ENCODE measurements around the gene PEMT. TPM values are rescaled to one million over a fixed set of nuclear protein-coding genes. Genes with fewer than 3 reads are reported as not detected.
"Not testable (repeated sequence)": the region's sequence is repeated elsewhere in the genome, so short reads cannot be mapped to it uniquely, and the experiment has no call there.

PEMT gene, protein sequence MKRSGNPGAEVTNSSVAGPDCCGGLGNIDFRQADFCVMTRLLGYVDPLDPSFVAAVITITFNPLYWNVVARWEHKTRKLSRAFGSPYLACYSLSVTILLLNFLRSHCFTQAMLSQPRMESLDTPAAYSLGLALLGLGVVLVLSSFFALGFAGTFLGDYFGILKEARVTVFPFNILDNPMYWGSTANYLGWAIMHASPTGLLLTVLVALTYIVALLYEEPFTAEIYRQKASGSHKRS
- 18.9 and 25.6 TPM in 2 replicates for total RNA-seq (2014; rRNA removed; shearing (Covaris generic); ENCODE audit: low replicate concordance)

DNA sequence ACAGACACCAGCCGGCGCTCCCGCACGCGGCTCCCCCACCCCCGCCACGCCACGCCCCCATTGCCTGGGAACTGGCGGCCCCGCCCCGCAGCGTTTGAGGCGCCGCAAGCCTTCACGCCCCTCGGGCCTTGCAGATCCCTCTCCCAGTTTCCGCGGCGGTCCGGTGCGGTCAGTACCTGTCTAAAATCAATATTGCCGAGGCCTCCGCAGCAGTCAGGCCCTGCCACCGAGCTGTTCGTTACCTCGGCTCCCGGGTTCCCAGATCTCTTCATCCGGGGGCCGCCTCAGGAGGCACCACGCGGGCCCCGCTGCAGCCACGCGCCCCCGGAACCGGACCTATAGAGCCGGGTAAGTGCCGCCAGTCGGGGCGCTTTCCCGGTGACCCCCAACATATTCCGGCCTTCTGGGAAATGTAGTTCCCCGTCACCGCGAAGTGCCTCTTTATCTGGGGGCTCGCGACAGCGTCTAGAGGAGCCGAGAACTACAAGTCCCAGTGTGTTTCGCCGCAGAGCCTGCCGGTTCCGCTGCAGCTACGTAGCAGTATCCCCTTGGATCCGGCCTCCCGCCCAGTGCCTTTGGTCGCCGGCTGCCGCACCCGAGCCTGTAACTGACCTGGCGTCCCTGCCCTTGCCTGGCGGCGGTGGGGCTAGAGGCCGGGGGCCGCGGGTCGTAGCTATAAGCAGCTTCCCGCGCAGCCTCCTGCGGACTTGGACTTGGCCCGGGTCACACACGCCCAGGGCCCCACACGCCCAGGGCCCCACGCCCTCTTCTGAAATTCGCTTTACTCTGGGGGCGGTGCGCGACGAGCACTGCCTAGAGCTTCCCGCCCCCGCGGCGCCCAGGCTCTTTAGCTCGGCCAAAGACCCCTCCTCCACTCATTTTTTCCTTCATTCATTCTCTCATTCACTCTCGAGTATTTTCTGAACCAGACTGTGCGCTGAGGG lies at the start of gene PEMT:
PEMT (minus strand) TSS at position 354 of the 944 bp plus-strand sequence; CDS start at position 272, 82 bp downstream.
- peak; percentile 96 for DNase-seq (ENCODE audit: low read depth)
- in situ Hi-C loops (cut with HindIII; ENCODE audit: low pct_unique_long_range_greater_than_20kb, low sequenced_read_pairs): no loop called here

DNA sequence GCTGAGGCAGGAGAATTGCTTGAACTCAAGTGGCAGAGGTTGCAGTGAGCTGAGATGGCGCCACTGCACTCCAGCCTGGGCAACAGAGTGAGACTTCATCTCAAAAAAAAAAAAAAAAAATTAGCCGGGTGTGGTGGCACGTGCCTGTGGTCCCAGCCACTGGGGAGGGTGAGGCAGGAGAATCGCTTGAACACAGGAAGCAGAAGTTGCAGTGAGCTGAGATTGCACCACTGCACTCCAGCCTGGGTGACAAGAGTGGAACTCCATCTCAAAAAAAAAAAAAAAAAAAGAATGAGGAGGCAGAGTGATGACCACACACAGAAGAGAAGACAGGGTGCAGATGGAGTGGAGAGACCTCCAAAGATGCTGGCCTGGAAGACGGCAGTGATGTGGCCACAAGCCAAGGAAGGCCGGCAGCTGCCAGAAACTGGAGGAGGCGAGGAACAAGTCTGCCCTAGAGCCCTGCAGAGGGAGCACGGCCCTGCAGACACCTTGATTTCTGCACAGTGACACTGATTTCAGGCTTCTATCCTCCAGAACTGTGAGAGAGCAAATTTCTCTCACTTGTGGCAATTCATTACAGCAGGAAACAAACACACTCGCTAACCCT lies 48.3 kb upstream of the PEMT start:
- in situ Hi-C loops (cut with HindIII; ENCODE audit: low pct_unique_long_range_greater_than_20kb, low sequenced_read_pairs); DNase-seq (ENCODE audit: low read depth): not testable (repeated sequence)

DNA sequence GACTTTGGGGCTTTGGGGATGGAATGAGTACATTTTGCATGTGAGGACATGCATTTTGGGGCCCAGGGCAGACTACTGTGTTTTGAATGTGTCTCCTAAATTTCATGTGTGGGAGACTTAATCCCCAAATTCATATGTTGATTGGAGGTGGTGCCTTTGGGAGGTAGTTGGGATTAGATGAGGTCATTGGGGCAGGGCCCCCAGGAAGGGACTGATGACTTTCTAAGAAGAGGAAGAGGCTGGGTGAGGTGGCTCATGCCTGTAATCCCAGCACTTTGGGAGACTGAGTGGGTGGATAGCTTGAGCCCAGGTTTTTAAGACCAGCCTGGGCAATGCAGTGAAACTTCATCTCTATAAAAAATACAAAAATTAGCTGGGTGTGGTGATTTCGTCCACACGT lies 47.0 kb upstream of the PEMT start:
- in situ Hi-C loops (cut with HindIII; ENCODE audit: low pct_unique_long_range_greater_than_20kb, low sequenced_read_pairs): no loop called here
- no peak for DNase-seq (ENCODE audit: low read depth)

GRCh38 chr17:17636272-17636885 lies 44.9 kb upstream of the PEMT start:
- in situ Hi-C loops (cut with HindIII; ENCODE audit: low pct_unique_long_range_greater_than_20kb, low sequenced_read_pairs): no loop called here
- DNase-seq (ENCODE audit: low read depth): no peak

DNA sequence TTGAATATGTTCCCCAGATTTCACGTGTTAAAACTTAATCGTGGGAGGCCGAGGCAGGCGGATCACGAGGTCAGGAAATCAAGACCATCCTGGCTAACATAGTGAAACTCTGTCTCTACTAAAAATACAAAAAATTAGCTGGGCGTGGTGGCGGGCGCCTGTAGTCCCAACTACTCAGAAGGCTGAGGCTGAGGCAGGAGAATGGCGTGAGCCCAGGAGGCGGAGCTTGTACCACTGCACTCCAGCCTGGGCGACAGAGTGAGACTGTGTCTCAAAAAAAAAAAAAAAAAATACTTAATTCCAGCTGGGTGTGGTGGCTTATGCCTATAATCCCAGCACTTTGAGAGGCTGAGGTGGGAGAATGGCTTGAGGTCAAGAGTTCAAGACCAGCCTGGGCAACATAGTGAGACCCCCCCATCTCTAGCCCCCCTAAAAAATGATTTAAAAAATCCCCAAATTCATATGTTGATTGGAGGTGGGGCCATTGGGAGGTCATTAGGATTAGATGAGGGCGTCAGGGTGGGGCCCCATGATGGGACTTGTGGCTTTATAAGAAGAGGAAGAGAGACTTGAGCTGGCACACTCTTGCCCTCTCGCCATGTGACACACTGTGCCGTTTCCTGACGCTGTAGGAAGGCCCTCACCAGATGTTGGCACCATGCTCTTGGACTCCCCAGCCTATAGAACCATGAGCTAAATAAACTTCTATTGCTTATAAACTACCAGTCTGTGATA lies 44.2 kb upstream of the PEMT start:
- in situ Hi-C loops (cut with HindIII; ENCODE audit: low pct_unique_long_range_greater_than_20kb, low sequenced_read_pairs); DNase-seq (ENCODE audit: low read depth): not testable (repeated sequence)

GRCh38 chr17:17635126-17635525 lies 43.6 kb upstream of the PEMT start:
- in situ Hi-C loops (cut with HindIII; ENCODE audit: low pct_unique_long_range_greater_than_20kb, low sequenced_read_pairs): no loop called here
- no peak for DNase-seq (ENCODE audit: low read depth)

DNA sequence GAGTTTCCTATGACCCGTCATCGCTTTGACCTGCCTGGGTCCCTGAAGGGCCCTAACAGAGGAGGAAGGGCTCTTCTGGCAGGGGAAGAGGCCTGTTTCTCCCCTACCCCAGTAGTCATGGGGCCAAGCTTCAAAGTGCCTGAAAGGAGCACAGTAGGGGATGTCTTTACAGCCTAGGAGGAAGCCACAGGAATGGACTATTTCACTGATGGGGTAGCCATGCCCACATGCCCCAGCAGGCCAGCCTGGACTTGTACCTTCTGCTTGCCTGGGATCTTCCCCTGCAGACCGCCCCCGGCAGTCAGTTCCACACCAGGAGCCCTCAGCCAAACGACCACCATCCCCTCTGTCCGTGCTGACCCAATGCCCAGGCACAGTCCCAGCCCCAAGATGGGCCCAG lies 41.8 kb upstream of the PEMT start:
- no peak for DNase-seq (ENCODE audit: low read depth)
- in situ Hi-C loops (cut with HindIII; ENCODE audit: low pct_unique_long_range_greater_than_20kb, low sequenced_read_pairs): no loop called here

DNA sequence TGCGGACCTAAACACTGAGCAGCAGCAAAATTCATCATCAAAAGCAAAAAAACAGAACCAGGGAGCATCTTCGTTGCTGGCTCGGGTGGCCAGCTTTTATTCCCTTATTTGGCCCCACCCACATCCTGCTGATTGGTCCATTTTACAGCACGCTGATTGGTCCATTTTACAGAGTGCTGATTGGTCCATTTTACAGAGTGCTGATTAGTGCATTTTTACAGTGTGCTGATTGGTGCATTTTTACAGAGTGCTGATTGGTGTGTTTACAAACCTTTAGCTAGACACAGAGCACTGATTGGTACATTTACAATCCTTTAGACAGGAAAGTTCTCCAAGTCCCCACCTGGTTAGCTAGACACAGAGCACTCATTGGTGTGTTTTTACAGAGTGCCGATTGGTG lies 41.2 kb upstream of the PEMT start:
- in situ Hi-C loops (cut with HindIII; ENCODE audit: low pct_unique_long_range_greater_than_20kb, low sequenced_read_pairs): not testable (repeated sequence)
- peak; percentile 6 for DNase-seq (ENCODE audit: low read depth)

GRCh38 chr17:17628388-17629008 lies 37.0 kb upstream of the PEMT start:
- DNase-seq (ENCODE audit: low read depth): no peak
- in situ Hi-C loops (cut with HindIII; ENCODE audit: low pct_unique_long_range_greater_than_20kb, low sequenced_read_pairs): no loop called here

- DNase-seq (ENCODE audit: low read depth): no peak
- in situ Hi-C loops (cut with HindIII; ENCODE audit: low pct_unique_long_range_greater_than_20kb, low sequenced_read_pairs): no loop called here
These were observed 35.3 kb upstream of the PEMT start for GRCh38 chr17:17626840-17627239.

DNA sequence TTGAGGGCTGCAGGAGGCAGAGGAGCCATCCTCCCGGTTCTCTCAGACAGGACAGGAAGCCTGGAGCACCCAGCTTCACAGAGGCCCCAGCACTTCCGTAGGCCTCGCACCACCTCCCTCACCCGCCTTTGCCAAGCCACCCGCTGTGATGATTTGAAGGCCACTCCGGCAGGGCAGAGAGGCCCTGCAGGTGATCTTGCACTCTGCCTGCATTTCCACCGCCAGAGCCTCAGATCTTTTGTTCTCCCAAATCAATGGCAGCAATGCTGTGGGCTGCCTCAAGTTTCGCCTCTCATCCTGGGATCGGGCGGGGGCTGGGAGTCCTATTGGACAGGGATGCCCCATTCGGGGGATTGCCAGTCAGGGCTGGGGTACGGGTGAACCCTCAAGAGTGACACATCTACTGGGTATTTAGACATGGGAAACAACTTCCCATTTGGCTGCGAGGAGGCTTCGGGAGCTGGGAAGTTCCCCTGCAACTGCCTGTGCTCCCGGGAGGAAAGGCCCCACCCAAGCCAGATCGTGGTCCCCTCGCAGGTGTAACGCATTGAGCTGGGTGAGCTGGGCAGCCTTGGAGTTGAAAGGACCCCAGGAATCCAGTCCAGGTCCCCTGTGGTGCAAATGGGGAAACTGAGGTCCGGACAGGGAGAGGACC lies 34.8 kb upstream of the PEMT start:
- no peak for DNase-seq (ENCODE audit: low read depth)
- in situ Hi-C loops (cut with HindIII; ENCODE audit: low pct_unique_long_range_greater_than_20kb, low sequenced_read_pairs): no loop called here

- DNase-seq (ENCODE audit: low read depth): no peak
- in situ Hi-C loops (cut with HindIII; ENCODE audit: low pct_unique_long_range_greater_than_20kb, low sequenced_read_pairs): no loop called here
These were observed 33.2 kb upstream of the PEMT start for GRCh38 chr17:17624741-17625140.

DNA sequence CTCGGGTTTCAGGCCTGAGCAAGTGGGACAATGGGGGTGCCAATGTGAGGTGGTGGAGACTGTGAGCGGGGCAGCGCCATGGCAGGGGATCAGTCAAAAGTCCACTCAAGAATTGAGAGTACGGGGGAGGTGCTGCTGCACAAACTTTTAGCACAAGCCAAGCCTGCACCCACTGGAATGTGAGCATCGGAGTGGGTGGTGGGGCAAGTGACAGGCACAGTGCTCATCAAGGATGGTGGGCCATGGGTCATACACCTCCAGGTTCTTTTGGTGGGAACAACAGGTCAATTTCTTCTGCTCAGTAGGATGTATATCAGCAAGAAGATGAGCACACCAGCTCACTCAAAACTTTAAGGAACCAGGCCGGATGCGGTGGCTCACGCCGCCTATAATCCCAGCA lies 32.4 kb upstream of the PEMT start:
- in situ Hi-C loops (cut with HindIII; ENCODE audit: low pct_unique_long_range_greater_than_20kb, low sequenced_read_pairs): no loop called here
- no peak for DNase-seq (ENCODE audit: low read depth)

- in situ Hi-C loops (cut with HindIII; ENCODE audit: low pct_unique_long_range_greater_than_20kb, low sequenced_read_pairs): no loop called here
These were observed 29.7 kb upstream of the PEMT start for GRCh38 chr17:17621254-17621653.

DNA sequence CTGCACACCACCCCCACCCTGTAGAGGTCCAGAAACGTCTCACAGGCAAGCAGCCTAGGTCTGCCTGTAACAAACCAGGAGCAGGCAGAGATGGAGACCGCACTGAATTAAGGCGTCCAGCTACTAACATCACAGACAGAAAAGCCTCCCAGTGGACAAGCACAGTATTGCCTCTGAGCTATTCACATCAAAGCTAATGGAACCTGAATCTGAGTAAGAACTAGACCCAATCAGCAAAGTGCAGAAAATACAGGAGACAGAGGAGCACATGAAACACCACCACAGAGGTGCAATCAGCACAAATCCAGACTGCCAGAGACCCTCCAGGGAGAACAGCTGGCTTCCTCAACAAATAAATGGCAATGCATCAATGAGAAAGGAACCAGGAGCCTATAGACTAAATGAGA lies 22.2 kb upstream of the PEMT start:
- DNase-seq (ENCODE audit: low read depth): peak; percentile 48
- in situ Hi-C loops (cut with HindIII; ENCODE audit: low pct_unique_long_range_greater_than_20kb, low sequenced_read_pairs): no loop called here

More at GRCh38 chr17:17621254-17621653, 29.7 kb upstream of the PEMT start:
- DNase-seq (ENCODE audit: low read depth): no peak

- no peak for DNase-seq (ENCODE audit: low read depth)
- in situ Hi-C loops (cut with HindIII; ENCODE audit: low pct_unique_long_range_greater_than_20kb, low sequenced_read_pairs): no loop called here
These were observed 20.8 kb upstream of the PEMT start for GRCh38 chr17:17612085-17613022.
